Lower lobe of right lung (tissue), 2 donors: Measurements from ENCODE around the gene PUS3. TPM values are rescaled to one million over a fixed set of nuclear protein-coding genes. Genes with fewer than 3 reads are reported as not detected.

ENCODE experiments used
- ATAC-seq, 2 donors: fragments of 200-7000 bp; cut with Tn5 transposase; one replicate each; pipeline ENCODE4 v1.9.1; 2020 to 2022; ENCODE audit warnings: mild to moderate bottlenecking in 2 of 2, moderate library complexity in 2 of 2
- DNase-seq: peaks from one replicate; pipeline ENCODE4 v3.0.0-alpha.2; 2020
- H3K27ac ChIP-seq: fragments of 200-600 bp; one replicate; pipeline ENCODE4 v1.8.0; 2022
- H3K27me3 ChIP-seq: fragments of 200-600 bp; one replicate; pipeline ENCODE4 v1.8.0; 2022; ENCODE audit warnings: low read depth
- H3K36me3 ChIP-seq: fragments of 200-600 bp; one replicate; pipeline ENCODE4 v1.8.0; 2022; ENCODE audit warnings: mild to moderate bottlenecking
- H3K4me1 ChIP-seq: fragments of 200-600 bp; one replicate; pipeline ENCODE4 v1.8.0; 2022
- H3K4me3 ChIP-seq: fragments of 200-600 bp; one replicate; pipeline ENCODE4 v1.8.0; 2022; ENCODE audit warnings: mild to moderate bottlenecking
- H3K9me3 ChIP-seq: fragments of 200-600 bp; one replicate; pipeline ENCODE4 v1.8.0; 2022
- intact Hi-C: fragments of 100-400 bp; cut with DNase I; formaldehyde crosslinking; loops from one replicate; pipeline ENCODE4 v1.11.0; 2022
- total RNA-seq: library from RNA; stranded (reverse); fragmentation: NEBNext Ultra II Directional; extraction: Animal tissue kit (Norgen Biotek cat#: 25700); gene quantifications from one replicate; pipeline ENCODE4 v1.2.1, GENCODE V29; 2021
- TF ChIP-seq, protein P1 (sequence below): fragments of 200-600 bp; IDR thresholded peaks from one replicate; pipeline ENCODE4 v1.8.0; 2022; ENCODE audit warnings: antibody characterized with exemption, mild to moderate bottlenecking
- donor health status: DM: no; HTN: yes; CAD: no; lungs with severe emphysema.

The PUS3 gene
- total RNA-seq, 1 donor from 2014 or later: 10.0 TPM

GRCh38 chr11:125925247-125925740 lies 22.3 kb upstream of the PUS3 start:
- Histone ChIP-seq H3K4me3 (no peak overlapping the region), H3K36me3 (no peaks in the 10 kb centered on the region), H3K27me3 (no peaks in the 10 kb centered on the region), H3K27ac (no peak overlapping the region), H3K9me3 (no peaks in the 10 kb centered on the region), H3K4me1 (no peaks in the 10 kb centered on the region)
- intact Hi-C loops: no loop called here
- TF ChIP-seq, protein P1, sequence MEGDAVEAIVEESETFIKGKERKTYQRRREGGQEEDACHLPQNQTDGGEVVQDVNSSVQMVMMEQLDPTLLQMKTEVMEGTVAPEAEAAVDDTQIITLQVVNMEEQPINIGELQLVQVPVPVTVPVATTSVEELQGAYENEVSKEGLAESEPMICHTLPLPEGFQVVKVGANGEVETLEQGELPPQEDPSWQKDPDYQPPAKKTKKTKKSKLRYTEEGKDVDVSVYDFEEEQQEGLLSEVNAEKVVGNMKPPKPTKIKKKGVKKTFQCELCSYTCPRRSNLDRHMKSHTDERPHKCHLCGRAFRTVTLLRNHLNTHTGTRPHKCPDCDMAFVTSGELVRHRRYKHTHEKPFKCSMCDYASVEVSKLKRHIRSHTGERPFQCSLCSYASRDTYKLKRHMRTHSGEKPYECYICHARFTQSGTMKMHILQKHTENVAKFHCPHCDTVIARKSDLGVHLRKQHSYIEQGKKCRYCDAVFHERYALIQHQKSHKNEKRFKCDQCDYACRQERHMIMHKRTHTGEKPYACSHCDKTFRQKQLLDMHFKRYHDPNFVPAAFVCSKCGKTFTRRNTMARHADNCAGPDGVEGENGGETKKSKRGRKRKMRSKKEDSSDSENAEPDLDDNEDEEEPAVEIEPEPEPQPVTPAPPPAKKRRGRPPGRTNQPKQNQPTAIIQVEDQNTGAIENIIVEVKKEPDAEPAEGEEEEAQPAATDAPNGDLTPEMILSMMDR: no peak
- DNase-seq: no peak
- ATAC-seq: no peak

DNA sequence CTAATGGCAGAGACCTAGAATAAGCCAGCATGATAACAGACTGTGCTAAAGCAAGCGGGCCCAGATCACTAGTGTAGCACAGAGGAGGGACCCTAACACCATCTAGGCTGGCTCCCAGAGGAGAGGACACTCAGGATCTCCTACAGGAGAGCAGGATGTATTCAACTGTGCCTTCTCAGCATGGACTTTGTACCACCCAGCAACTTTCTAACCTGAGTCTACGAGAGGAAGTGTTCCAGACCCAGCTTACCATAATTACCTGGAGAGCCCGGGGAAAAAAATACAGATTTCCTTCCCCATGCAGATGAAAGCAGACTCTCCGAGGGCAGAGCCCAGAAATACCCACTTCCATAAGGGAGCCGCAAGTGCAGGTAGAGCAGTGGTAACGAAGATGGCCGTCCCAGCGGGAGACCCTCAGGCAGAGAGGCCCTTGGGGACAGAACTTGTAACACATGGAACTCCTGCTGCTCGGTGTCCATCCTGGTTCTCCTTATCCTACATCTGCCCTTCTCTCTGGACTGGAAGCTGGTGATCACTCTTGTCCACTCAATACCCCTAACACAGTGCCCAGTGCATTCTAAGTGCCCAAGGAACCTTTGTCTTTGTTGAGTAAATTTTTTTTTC lies 21.5 kb upstream of the PUS3 start:
- TF ChIP-seq, protein P1: no peak
- Histone ChIP-seq H3K4me3 (no peak overlapping the region), H3K27me3 (peaks cover 4% of the 10 kb centered on the region), H3K36me3 (no peaks in the 10 kb centered on the region), H3K27ac (no peak overlapping the region), H3K9me3 (no peaks in the 10 kb centered on the region), H3K4me1 (no peaks in the 10 kb centered on the region)
- no peak for DNase-seq
- no peak for ATAC-seq
- intact Hi-C loops: no loop called here

DNA sequence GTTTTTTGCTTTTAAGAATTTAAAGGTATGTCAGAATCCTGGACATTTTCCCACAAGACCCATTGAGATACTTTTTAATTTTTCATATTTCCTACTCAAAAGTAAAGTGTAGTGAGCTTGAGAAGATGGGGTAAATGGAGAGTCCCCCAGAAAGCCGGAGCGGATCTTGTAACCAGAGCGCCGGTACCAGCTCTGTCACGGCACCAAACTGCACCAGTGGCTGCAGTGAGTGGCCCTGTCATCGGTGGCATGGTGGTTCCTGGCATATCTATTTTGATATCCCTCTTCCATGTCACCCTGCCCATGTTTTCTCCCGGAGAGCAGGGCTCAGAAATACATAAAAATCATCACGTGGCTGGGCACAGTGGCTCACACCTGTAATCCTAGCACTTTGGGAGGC lies 20.6 kb upstream of the PUS3 start:
- Histone ChIP-seq H3K36me3 (no peaks in the 10 kb centered on the region), H3K4me3 (no peak overlapping the region), H3K9me3 (no peaks in the 10 kb centered on the region), H3K27ac (no peak overlapping the region), H3K27me3 (peaks cover 4% of the 10 kb centered on the region), H3K4me1 (no peaks in the 10 kb centered on the region)
- TF ChIP-seq, protein P1: no peak
- intact Hi-C loops: no loop called here
- DNase-seq (no peak), ATAC-seq (no peak)

DNA sequence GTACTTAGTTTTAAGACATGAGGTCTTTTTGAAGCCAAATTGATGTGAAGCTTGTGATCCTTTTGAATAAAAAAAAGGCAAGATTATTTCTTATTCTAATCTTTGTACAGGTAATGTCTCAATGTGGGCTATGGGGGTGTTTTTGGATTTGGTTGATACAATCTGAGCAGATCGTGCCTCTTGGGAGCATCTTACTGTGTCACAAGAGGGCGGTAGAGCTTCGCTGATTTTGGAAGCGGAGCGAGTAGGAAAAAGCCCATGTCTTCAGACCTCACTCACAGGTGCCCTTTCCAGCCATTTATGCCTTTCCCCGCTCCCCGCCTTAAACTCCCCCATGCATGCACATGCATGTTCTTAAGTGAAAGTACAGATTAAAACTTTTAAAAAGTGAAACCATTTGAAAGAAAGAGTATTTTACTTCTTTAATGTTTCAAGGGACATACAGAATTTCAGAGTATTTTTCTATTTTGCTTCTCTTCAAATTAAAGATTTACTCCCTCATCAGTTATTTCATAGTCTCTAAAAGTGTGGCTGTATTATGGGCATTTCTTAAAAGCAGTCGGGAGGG lies 20.1 kb upstream of the PUS3 start:
- intact Hi-C loops: no loop called here
- H3K27me3 ChIP-seq: peaks cover 4% of the 10 kb centered on the region
- H3K4me1 ChIP-seq: no peaks in the 10 kb centered on the region
- peak; percentile 79 to 89 for ATAC-seq
- no peak overlapping the region for H3K4me3 ChIP-seq
- TF ChIP-seq, protein P1: peak; percentile 78
- no peaks in the 10 kb centered on the region for H3K36me3 ChIP-seq
- no peak overlapping the region for H3K27ac ChIP-seq
- no peak for DNase-seq
- no peaks in the 10 kb centered on the region for H3K9me3 ChIP-seq

DNA sequence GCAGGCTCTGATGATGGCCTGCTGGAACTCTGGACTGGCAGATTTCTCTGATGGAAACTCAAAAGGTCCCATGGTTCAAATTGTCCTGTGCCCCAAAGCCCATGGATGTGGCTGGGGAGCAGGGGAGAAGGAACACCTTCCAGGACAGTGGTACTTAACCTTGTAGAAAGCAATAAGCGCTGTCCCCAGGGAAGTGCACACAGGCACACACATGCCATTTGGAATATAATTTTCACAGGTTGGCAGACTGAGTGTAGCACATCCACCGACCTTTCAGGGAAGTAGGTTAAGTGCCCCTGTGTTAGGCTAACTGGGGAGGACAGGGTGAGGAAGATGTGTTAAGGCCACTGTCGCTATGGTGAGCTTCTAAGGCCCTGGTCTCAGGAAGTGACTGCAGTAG lies 19.1 kb upstream of the PUS3 start:
- TF ChIP-seq, protein P1: no peak
- intact Hi-C loops: no loop called here
- Histone ChIP-seq H3K4me1 (no peaks in the 10 kb centered on the region), H3K36me3 (no peaks in the 10 kb centered on the region), H3K4me3 (no peak overlapping the region), H3K9me3 (no peaks in the 10 kb centered on the region), H3K27ac (no peak overlapping the region), H3K27me3 (peaks cover 4% of the 10 kb centered on the region)
- ATAC-seq (no peak), DNase-seq (no peak)
